Panc1 (cell line): ENCODE data around the gene GSK3B. TPM values are rescaled to one million over a fixed set of nuclear protein-coding genes. Genes with fewer than 3 reads are reported as not detected.

Experiments used
- ATAC-seq: fragments of 200-7000 bp; cut with Tn5 transposase; 2 replicates; pipeline ENCODE4 v1.9.1; 2020; ENCODE audit warnings: mild to moderate bottlenecking, moderate library complexity
- BruUV-seq: library from RNA; stranded (reverse); fragments of 400-500 nt; replicated peaks from 2 replicates; lab custom pipeline; 2021; lab: Mats Ljungman, UMichigan
- CTCF ChIA-PET: fragments of 300-600 bp; sonication (Branson Sonifier 250); formaldehyde crosslinking; loops from one replicate; lab custom pipeline; 2022; ENCODE audit warnings: antibody characterized with exemption; lab: Charles Lee
- POLR2A ChIA-PET: fragments of 300-600 bp; sonication (Branson Sonifier 250); formaldehyde crosslinking; loops from one replicate; lab custom pipeline; 2022; ENCODE audit warnings: antibody characterized with exemption; lab: Charles Lee
- DNase-seq: peaks from one replicate; pipeline ENCODE4 v3.0.0-alpha.2; 2010; ENCODE audit warnings: low read depth, low spot score
- H3K27ac ChIP-seq: 2 replicates; pipeline ENCODE4 v1.5.1; 2011; ENCODE audit warnings: mild to moderate bottlenecking, low read length, inconsistent platforms
- H3K27me3 ChIP-seq: fragments of 200-500 bp; sonication (Bioruptor generic); 2 replicates; pipeline ENCODE4 v1.6.0; 2014; ENCODE audit warnings: low read length, inconsistent platforms; ENCODE audit not compliant: control insufficient read depth, insufficient read depth
- H3K36me3 ChIP-seq: fragments of 200-500 bp; sonication (Bioruptor generic); 2 replicates; pipeline ENCODE4 v1.5.1; 2014; ENCODE audit warnings: inconsistent platforms, mild to moderate bottlenecking, low read length, moderate library complexity; ENCODE audit not compliant: control insufficient read depth, insufficient read depth
- H3K4me1 ChIP-seq: 2 replicates; pipeline ENCODE4 v1.5.1; 2011; ENCODE audit warnings: inconsistent platforms, mild to moderate bottlenecking, low read length, moderate library complexity; ENCODE audit not compliant: control insufficient read depth, insufficient read depth
- H3K4me3 ChIP-seq, 2 experiments: 2 replicates each; pipeline ENCODE4 v1.5.1; 2011 to 2012; ENCODE audit warnings: low read depth in 2 of 2, low read length in 2 of 2, mild to moderate bottlenecking in 2 of 2, inconsistent platforms in 1 of 2, moderate library complexity in 1 of 2
- H3K9me3 ChIP-seq: fragments of 200-500 bp; sonication (Bioruptor generic); 2 replicates; pipeline ENCODE4 v1.5.1; 2014; ENCODE audit warnings: low read depth, mild to moderate bottlenecking, inconsistent platforms, low read length, moderate library complexity; ENCODE audit not compliant: control insufficient read depth, insufficient read depth
- CTCF ChIP-seq: fragments of 450-650 bp; IDR thresholded peaks from 2 replicates; pipeline ENCODE4 v1.5.1; 2017; ENCODE audit warnings: mild to moderate bottlenecking
- POLR2AphosphoS5 ChIP-seq: IDR thresholded peaks from 2 replicates; pipeline ENCODE4 v1.6.1; 2012; ENCODE audit warnings: mild to moderate bottlenecking, low read depth, low read length, moderate library complexity
- REST ChIP-seq, 2 experiments: IDR thresholded peaks; 2 replicates each; pipeline ENCODE4 v1.6.1; 2011 to 2012; ENCODE audit warnings: low read depth in 2 of 2, control low read depth in 1 of 2, low read length in 1 of 2, mild to moderate bottlenecking in 1 of 2, moderate library complexity in 1 of 2; ENCODE audit not compliant: insufficient read depth in 1 of 2
- SIN3A ChIP-seq: IDR thresholded peaks from 2 replicates; pipeline ENCODE4 v1.6.1; 2012; ENCODE audit warnings: low read depth, mild to moderate bottlenecking, low read length, moderate library complexity, borderline replicate concordance; ENCODE audit not compliant: insufficient read depth
- TCF7L2 ChIP-seq: IDR thresholded peaks from 2 replicates; pipeline ENCODE4 v1.6.1; 2011; ENCODE audit warnings: mild to moderate bottlenecking, low read depth, low read length, inconsistent platforms
- in situ Hi-C: cut with HindIII; loops from 2 replicates; pipeline ENCODE4 v1.10.0; 2016; ENCODE audit warnings: low sequenced_read_pairs, low pct_unique_long_range_greater_than_20kb
- intact Hi-C: fragments of 100-400 bp; cut with micrococcal nuclease; formaldehyde crosslinking; loops from one replicate; pipeline ENCODE4 v1.10.0; 2022; ENCODE audit not compliant: unreplicated experiment
- total RNA-seq: library from RNA; stranded (reverse); gene quantifications from one replicate; pipeline ENCODE4 v1.2.1, GENCODE V29; 2021; ENCODE audit not compliant: unreplicated experiment

The GSK3B gene
- total RNA-seq, 1 experiment from 2014 or later, result 35.3 TPM

GRCh38 chr3:119937229-119937628 lies 157.0 kb downstream of the GSK3B start:
- H3K27ac ChIP-seq, result no peak overlapping the region
- no TSS peak for BruUV-seq
- ATAC-seq (no peak), DNase-seq (no peak)
- intact Hi-C loops, result no loop called here
- TF ChIP-seq SIN3A, result no peak
- no peak for TF ChIP-seq POLR2AphosphoS5
- no peak for TF ChIP-seq REST (IDR thresholded peaks at IDR 0.05; ENCODE audit: insufficient read depth in 1 of 2, low read depth in 2 of 2, low read length in 1 of 2)
- no peak for TF ChIP-seq CTCF
- TF ChIP-seq TCF7L2, result no peak
- no peaks in the 10 kb centered on the region for H3K36me3 ChIP-seq
- H3K9me3 ChIP-seq, result no peaks in the 10 kb centered on the region
- H3K4me3 ChIP-seq, result no peak overlapping the region
- CTCF ChIA-PET, result no interaction called here
- no peaks in the 10 kb centered on the region; the same call in 1 of the 2 replicates for H3K4me1 ChIP-seq
- in situ Hi-C loops, result no loop called here
- H3K27me3 ChIP-seq, result no peaks in the 10 kb centered on the region
- POLR2A ChIA-PET, result no interaction called here

GRCh38 chr3:119934249-119934648 lies 160.0 kb downstream of the GSK3B start:
- H3K27ac ChIP-seq, result no peak overlapping the region

More at GRCh38 chr3:119934249-119934648, 160.0 kb downstream of the GSK3B start:
- Histone ChIP-seq H3K27me3 (no peaks in the 10 kb centered on the region), H3K36me3 (no peaks in the 10 kb centered on the region), H3K4me1 (no peaks in the 10 kb centered on the region; the same call in 1 of the 2 replicates), H3K9me3 (no peaks in the 10 kb centered on the region), H3K4me3 (no peak overlapping the region)
- POLR2A ChIA-PET, result no interaction called here
- ATAC-seq, result no peak
- intact Hi-C loops (no loop called here), in situ Hi-C loops (no loop called here)
- TF ChIP-seq TCF7L2 (no peak), POLR2AphosphoS5 (no peak), REST (IDR thresholded peaks at IDR 0.05; ENCODE audit: insufficient read depth in 1 of 2, low read depth in 2 of 2, low read length in 1 of 2) (no peak), SIN3A (no peak), CTCF (no peak)
- no peak for DNase-seq
- no TSS peak for BruUV-seq
- CTCF ChIA-PET, result no interaction called here
